Gastrocnemius medialis (tissue), 4 donors: ENCODE data around the gene C10orf90.

Experiments
- CTCF ChIP-seq, 5 experiments: fragments of 450-650 bp in 3 of 5; fragments of 200-600 bp in 2 of 5; sonication (generic) in 2 of 5; IDR thresholded peaks in 4 of 5; conservative IDR thresholded peaks in 1 of 5; 1 replicate in 4 of 5; 2 replicates in 1 of 5; pipeline ENCODE4 v1.5.1; 2016 to 2019; ENCODE audit warnings: antibody characterized with exemption in 5 of 5, mild to moderate bottlenecking in 3 of 5, moderate library complexity in 3 of 5
- POLR2A ChIP-seq, 2 donors: fragments of 450-650 bp; IDR thresholded peaks; one replicate each; pipeline ENCODE4 v1.6.1; 2017; ENCODE audit warnings: antibody characterized with exemption in 2 of 2, mild to moderate bottlenecking in 2 of 2, moderate library complexity in 2 of 2

GRCh38 chr10:126675656-126676438 is 5.4 kb upstream of the C10orf90 start:
- no peak for TF ChIP-seq CTCF (IDR thresholded peaks at IDR 0.05 in 4 of 5, conservative IDR thresholded peaks at IDR 0.05 in 1 of 5)
- TF ChIP-seq POLR2A (IDR thresholded peaks at IDR 0.05) = no peak
